PFSK-1 (cell line): ENCODE measurements around the gene KRT8.

Experiments
- FOXP2 ChIP-seq: optimal IDR thresholded peaks from 2 replicates; pipeline ENCODE3; 2011; ENCODE audit warnings: borderline replicate concordance, control low read depth, inconsistent platforms; ENCODE audit not compliant: insufficient read depth; ENCODE audit errors: extremely low read length, extremely low read depth
- POLR2AphosphoS5 ChIP-seq: IDR thresholded peaks from 2 replicates; pipeline ENCODE4 v1.6.1; 2012; ENCODE audit warnings: low read depth, mild to moderate bottlenecking, control low read depth, low read length, moderate library complexity

- TF ChIP-seq POLR2AphosphoS5 (no peak), FOXP2 (no peak)
Observed at GRCh38 chr12:52920937-52921336, 16.1 kb upstream of the KRT8 start.
